Suppressor macrophage treated with lipopolysaccharide for 1 hour (primary cell): ENCODE measurements around the gene ANKRD36.
"Not testable (repeated sequence)": the region's sequence is repeated elsewhere in the genome, so short reads cannot be mapped to it uniquely, and the experiment has no call there.

ENCODE experiments used
- DNase-seq, 3 donors: peaks; one replicate each; pipeline ENCODE4 v3.0.0-alpha.2; 2020 to 2022

ANKRD36 gene

GRCh38 chr2:97113050-97113881 is at the start of gene ANKRD36:
TSS of gene ANKRD36 (plus strand) at chr2:97113153. CDS start at chr2:97113740, 587 bp downstream.
- DNase-seq, result peak; percentile 86 to 95 (median 91)

- DNase-seq, result not testable (repeated sequence)
These were observed 46.9 kb upstream of the ANKRD36 start for GRCh38 chr2:97066030-97066429.

GRCh38 chr2:97067279-97068004 is 45.5 kb upstream of the ANKRD36 start:
- no peak for DNase-seq

GRCh38 chr2:97068074-97068473 is 44.9 kb upstream of the ANKRD36 start:
- DNase-seq, result no peak

GRCh38 chr2:97068722-97069121 is 44.2 kb upstream of the ANKRD36 start:
- DNase-seq, result not testable (repeated sequence)

GRCh38 chr2:97070915-97071314 is 42.0 kb upstream of the ANKRD36 start:
- DNase-seq, result not testable (repeated sequence)

GRCh38 chr2:97077213-97077612 is 35.7 kb upstream of the ANKRD36 start:
- not testable (repeated sequence) for DNase-seq

GRCh38 chr2:97080855-97081254 is 32.1 kb upstream of the ANKRD36 start:
- not testable (repeated sequence) for DNase-seq

- not testable (repeated sequence) for DNase-seq
These were observed 30.7 kb upstream of the ANKRD36 start for GRCh38 chr2:97082206-97082605.

- not testable (repeated sequence) for DNase-seq
These were observed 29.4 kb upstream of the ANKRD36 start for GRCh38 chr2:97083516-97083915.

- not testable (repeated sequence) for DNase-seq
These were observed 27.9 kb upstream of the ANKRD36 start for GRCh38 chr2:97085093-97085492.

GRCh38 chr2:97088706-97089105 is 24.2 kb upstream of the ANKRD36 start:
- not testable (repeated sequence) for DNase-seq

- not testable (repeated sequence) for DNase-seq
These were observed 20.0 kb upstream of the ANKRD36 start for GRCh38 chr2:97092946-97093345.

GRCh38 chr2:97093983-97094771 is 18.8 kb upstream of the ANKRD36 start:
- peak in 1 of 3 donors; percentile 19 for DNase-seq

GRCh38 chr2:97094772-97095611 is 18.0 kb upstream of the ANKRD36 start, which contains the start of gene FAHD2B:
TSS of gene FAHD2B (minus strand) at chr2:97094882. CDS start at chr2:97091706, 3,176 bp downstream.
- DNase-seq, result peak; percentile 63 to 88 (median 71)

GRCh38 chr2:97095661-97096060 is 17.3 kb upstream of the ANKRD36 start:
- no peak for DNase-seq

GRCh38 chr2:97098786-97099372 is 14.1 kb upstream of the ANKRD36 start:
- not testable (repeated sequence) for DNase-seq

GRCh38 chr2:97106878-97107277 is 6.1 kb upstream of the ANKRD36 start:
- DNase-seq, result not testable (repeated sequence)

GRCh38 chr2:97111246-97111645 is 1.7 kb upstream of the ANKRD36 start:
- DNase-seq, result not testable (repeated sequence)

GRCh38 chr2:97112320-97113049 is 468 bp upstream of the ANKRD36 start:
- DNase-seq, result peak; percentile 29 to 33 (median 31)

- DNase-seq, result not testable (repeated sequence)
These were observed 916 bp downstream of the ANKRD36 start for GRCh38 chr2:97113882-97114255.
